Transverse colon (tissue), 4 donors: ENCODE data around the gene RNF214. TPM values are rescaled to one million over a fixed set of nuclear protein-coding genes. Genes with fewer than 3 reads are reported as not detected.

ENCODE experiments used
- DNase-seq: peaks from one replicate; pipeline ENCODE4 v3.0.0-alpha.2; 2019
- H3K27ac ChIP-seq, 4 donors: fragments of 200-600 bp; sonication (generic); 2 replicates each; pipeline ENCODE4 v1.5.1; 2016 to 2018; ENCODE audit warnings: inconsistent platforms in 4 of 4
- H3K27me3 ChIP-seq: fragments of 200-600 bp; sonication (generic); 2 replicates; pipeline ENCODE4 v1.5.1; 2017; ENCODE audit warnings: inconsistent platforms
- H3K36me3 ChIP-seq, 4 donors: fragments of 200-600 bp; sonication (generic); 2 replicates each; pipeline ENCODE4 v1.5.1; 2017 to 2019; ENCODE audit warnings: inconsistent platforms in 4 of 4
- H3K4me1 ChIP-seq, 4 donors: fragments of 200-600 bp; sonication (generic); 2 replicates each; pipeline ENCODE4 v1.5.1; 2017 to 2020; ENCODE audit warnings: inconsistent platforms in 4 of 4
- H3K4me3 ChIP-seq, 4 donors: fragments of 200-600 bp; sonication (generic); 1 replicate in 1 of 4; 2 replicates in 3 of 4; pipeline versions ENCODE4 v1.5.1 to v1.6.1; 2017 to 2019; ENCODE audit warnings: inconsistent platforms in 4 of 4
- H3K9me3 ChIP-seq, 2 donors: fragments of 200-600 bp; sonication (generic); 2 replicates each; pipeline ENCODE4 v1.5.1; 2017 to 2019; ENCODE audit warnings: inconsistent platforms in 2 of 2
- CTCF ChIP-seq, 5 experiments: fragments of 200-600 bp in 3 of 5; fragments of 450-650 bp in 2 of 5; sonication (generic) in 3 of 5; IDR thresholded peaks; 1 replicate in 2 of 5; 2 replicates in 3 of 5; pipeline ENCODE4 v1.5.1; 2016 to 2017; ENCODE audit warnings: antibody characterized with exemption in 5 of 5, inconsistent platforms in 3 of 5, mild to moderate bottlenecking in 2 of 5, moderate library complexity in 1 of 5
- EP300 ChIP-seq: sonication (generic); formaldehyde crosslinking; IDR thresholded peaks from one replicate; pipeline ENCODE4 v1.6.1; 2017; ENCODE audit warnings: antibody characterized with exemption, low read depth
- POLR2A ChIP-seq: fragments of 450-650 bp; IDR thresholded peaks from one replicate; pipeline ENCODE4 v1.6.1; 2016; ENCODE audit warnings: antibody characterized with exemption, mild to moderate bottlenecking, moderate library complexity
- POLR2AphosphoS5 ChIP-seq, 3 donors: sonication (generic); formaldehyde crosslinking; IDR thresholded peaks; one replicate each; pipeline ENCODE4 v1.6.1; 2016; ENCODE audit warnings: antibody characterized with exemption in 3 of 3
- WGBS, 2 donors: methylation state at CpG; one replicate each; pipeline ENCODE4 v1.1.5; 2018; ENCODE audit warnings: low coverage in 1 of 2; 5-methylcytosine and 5-hydroxymethylcytosine counted together
- in situ Hi-C, 4 donors: fragments of 200-750 bp; cut with MboI; loops; one replicate each; pipeline versions ENCODE4 v1.15.0 to v1.15.1; 2017; ENCODE audit warnings: low sequenced_read_pairs in 3 of 4, low pct_ligation_motif_present in 1 of 4, low pct_unique_long_range_greater_than_20kb in 1 of 4
- intact Hi-C: fragments of 100-400 bp; cut with DNase I; formaldehyde crosslinking; loops from one replicate; pipeline ENCODE4 v1.15.1; 2023; ENCODE audit warnings: low total_unique reads
- total RNA-seq, 4 donors: library from RNA; depleted of rRNA; stranded (reverse); fragments of >200 nt; gene quantifications; one replicate each; pipeline ENCODE4 v1.1.0, GENCODE V29; 2016

RNF214 gene
- total RNA-seq, 4 donors from 2014 or later, result 11.1 to 139 (median 14.5) TPM

GRCh38 chr11:117298195-117298594 lies 65.7 kb downstream of the RNF214 start:
- in situ Hi-C loops, result no loop called here
- H3K9me3 ChIP-seq, result no peaks in the 10 kb centered on the region
- H3K4me3 ChIP-seq, result no peak overlapping the region
- WGBS, 2 donors, result 90 to 92% methylated on average over 8 of the region's 8 CpGs
- H3K4me1 ChIP-seq, result peaks cover 0 to 11% (median 2%) of the 10 kb centered on the region in 4 donors
- intact Hi-C loops, result no loop called here
- no peaks in the 10 kb centered on the region for H3K27me3 ChIP-seq
- H3K36me3 ChIP-seq, result no peaks in the 10 kb centered on the region
- TF ChIP-seq EP300 (no peak), CTCF (IDR thresholded peaks at IDR 0.05) (no peak), POLR2A (no peak), POLR2AphosphoS5 (IDR thresholded peaks at IDR 0.05) (no peak)
- H3K27ac ChIP-seq, result no peak overlapping the region
- DNase-seq, result no peak

- no peak for TF ChIP-seq EP300
- no peak for TF ChIP-seq POLR2AphosphoS5 (IDR thresholded peaks at IDR 0.05)
- no peak for TF ChIP-seq POLR2A
- no peak for TF ChIP-seq CTCF (IDR thresholded peaks at IDR 0.05)
- H3K27ac ChIP-seq, result no peak overlapping the region
- no peaks in the 10 kb centered on the region for H3K27me3 ChIP-seq
- no peak overlapping the region for H3K4me3 ChIP-seq
- no peak for DNase-seq
- in situ Hi-C loops, result no loop called here
- no peaks in the 10 kb centered on the region for H3K36me3 ChIP-seq
- H3K4me1 ChIP-seq, result peaks cover 0 to 11% (median 2%) of the 10 kb centered on the region in 4 donors
- intact Hi-C loops, result no loop called here
- no peaks in the 10 kb centered on the region for H3K9me3 ChIP-seq
- 35 to 63% methylated on average over 4 to 12 of the region's 12 CpGs for WGBS, 2 donors
These were observed 67.1 kb downstream of the RNF214 start for GRCh38 chr11:117299351-117300282.

GRCh38 chr11:117300283-117300663 lies 67.8 kb downstream of the RNF214 start:
- Histone ChIP-seq H3K36me3 (no peaks in the 10 kb centered on the region), H3K4me3 (no peak overlapping the region), H3K27ac (no peak overlapping the region), H3K9me3 (no peaks in the 10 kb centered on the region), H3K4me1 (peaks cover 0 to 11% (median 2%) of the 10 kb centered on the region in 4 donors), H3K27me3 (no peaks in the 10 kb centered on the region)
- peak; percentile 23 for DNase-seq
- 10 to 62% methylated on average over 2 to 17 of the region's 17 CpGs for WGBS, 2 donors
- intact Hi-C loops (no loop called here), in situ Hi-C loops (no loop called here)
- TF ChIP-seq POLR2A, result no peak
- TF ChIP-seq EP300, result no peak
- no peak for TF ChIP-seq CTCF (IDR thresholded peaks at IDR 0.05)
- TF ChIP-seq POLR2AphosphoS5 (IDR thresholded peaks at IDR 0.05), result no peak

- H3K4me3 ChIP-seq, result no peak overlapping the region
- 57 to 65% methylated on average over 5 of the region's 5 CpGs for WGBS, 2 donors
- H3K9me3 ChIP-seq, result no peaks in the 10 kb centered on the region
- no peak for TF ChIP-seq POLR2AphosphoS5 (IDR thresholded peaks at IDR 0.05)
- TF ChIP-seq CTCF (IDR thresholded peaks at IDR 0.05), result no peak
- no peak for TF ChIP-seq POLR2A
- no peak for TF ChIP-seq EP300
- no peak for DNase-seq
- no peaks in the 10 kb centered on the region for H3K36me3 ChIP-seq
- H3K27me3 ChIP-seq, result no peaks in the 10 kb centered on the region
- intact Hi-C loops (no loop called here), in situ Hi-C loops (no loop called here)
- peaks cover 0 to 11% (median 2%) of the 10 kb centered on the region in 4 donors for H3K4me1 ChIP-seq
- no peak overlapping the region for H3K27ac ChIP-seq
These were observed 68.3 kb downstream of the RNF214 start for GRCh38 chr11:117300773-117301172.
